Renal pelvis (tissue), 12 donors: ENCODE results near the gene DLAT. TPM values are rescaled to one million over a fixed set of nuclear protein-coding genes. Genes with fewer than 3 reads are reported as not detected.
"Not testable (repeated sequence)": the region's sequence is repeated elsewhere in the genome, so short reads cannot be mapped to it uniquely, and the experiment has no call there.

Source experiments
- DNase-seq: peaks from one replicate; pipeline ENCODE4 v3.0.0-alpha.2; 2013
- long read RNA-seq, 16 experiments: transcript quantifications; one replicate each; lab custom pipeline, GENCODE V29; 2026
- polyA plus RNA-seq, 3 donors: library from polyadenylated mRNA; unstranded; fragments of 120-200 nt; gene quantifications; one replicate each; pipeline ENCODE4 v1.2.1, GENCODE V29; 2013; ENCODE audit not compliant: insufficient read length in 3 of 3

The DLAT gene
- polyA plus RNA-seq: 10 to 100 TPM; 45.8 to 50.1 (median 48.3) TPM
- long read RNA-seq, donor 1, full-length matches to known transcripts: 8 of 13 reads
- long read RNA-seq, donor 1, partial matches to known transcripts: 5 of 13 reads
- long read RNA-seq, donor 1, other reads (novel, unspliced or antisense): 0 of 13 reads
- long read RNA-seq, donor 2, full-length matches to known transcripts: 12 of 19 reads
- long read RNA-seq, donor 2, partial matches to known transcripts: 7 of 19 reads
- long read RNA-seq, donor 2, other reads (novel, unspliced or antisense): 0 of 19 reads
- long read RNA-seq, donor 3, full-length matches to known transcripts: 6 of 6 reads
- long read RNA-seq, donor 3, partial matches to known transcripts: 0 of 6 reads
- long read RNA-seq, donor 3, other reads (novel, unspliced or antisense): 0 of 6 reads
- long read RNA-seq, donor 4, full-length matches to known transcripts: 13 of 24 reads
- long read RNA-seq, donor 4, partial matches to known transcripts: 11 of 24 reads
- long read RNA-seq, donor 4, other reads (novel, unspliced or antisense): 0 of 24 reads
- long read RNA-seq, donor 5, full-length matches to known transcripts: 1 of 1 reads
- long read RNA-seq, donor 5, partial matches to known transcripts: 0 of 1 reads
- long read RNA-seq, donor 5, other reads (novel, unspliced or antisense): 0 of 1 reads
- long read RNA-seq, donor 6, full-length matches to known transcripts: 6 of 22 reads
- long read RNA-seq, donor 6, partial matches to known transcripts: 16 of 22 reads
- long read RNA-seq, donor 6, other reads (novel, unspliced or antisense): 0 of 22 reads
- long read RNA-seq, donor 7, full-length matches to known transcripts: 11 of 16 reads
- long read RNA-seq, donor 7, partial matches to known transcripts: 5 of 16 reads
- long read RNA-seq, donor 7, other reads (novel, unspliced or antisense): 0 of 16 reads
- long read RNA-seq, donor 8, full-length matches to known transcripts: 3 of 3 reads
- long read RNA-seq, donor 8, partial matches to known transcripts: 0 of 3 reads
- long read RNA-seq, donor 8, other reads (novel, unspliced or antisense): 0 of 3 reads
- long read RNA-seq, donor 9, full-length matches to known transcripts: 10 of 15 reads
- long read RNA-seq, donor 9, partial matches to known transcripts: 5 of 15 reads
- long read RNA-seq, donor 9, other reads (novel, unspliced or antisense): 0 of 15 reads
- long read RNA-seq, donor 10, full-length matches to known transcripts: 10 of 26 reads
- long read RNA-seq, donor 10, partial matches to known transcripts: 16 of 26 reads
- long read RNA-seq, donor 10, other reads (novel, unspliced or antisense): 0 of 26 reads
- long read RNA-seq, donor 11, full-length matches to known transcripts: 6 of 6 reads
- long read RNA-seq, donor 11, partial matches to known transcripts: 0 of 6 reads
- long read RNA-seq, donor 11, other reads (novel, unspliced or antisense): 0 of 6 reads
- long read RNA-seq, donor 12, full-length matches to known transcripts: 17 of 17 reads
- long read RNA-seq, donor 12, partial matches to known transcripts: 0 of 17 reads
- long read RNA-seq, donor 12, other reads (novel, unspliced or antisense): 0 of 17 reads
- long read RNA-seq, donor 13, full-length matches to known transcripts: 3 of 3 reads
- long read RNA-seq, donor 13, partial matches to known transcripts: 0 of 3 reads
- long read RNA-seq, donor 13, other reads (novel, unspliced or antisense): 0 of 3 reads
- long read RNA-seq, donor 14: 0 reads
- long read RNA-seq, donor 15, full-length matches to known transcripts: 14 of 30 reads
- long read RNA-seq, donor 15, partial matches to known transcripts: 16 of 30 reads
- long read RNA-seq, donor 15, other reads (novel, unspliced or antisense): 0 of 30 reads
- long read RNA-seq, donor 16, full-length matches to known transcripts: 7 of 12 reads
- long read RNA-seq, donor 16, partial matches to known transcripts: 5 of 12 reads
- long read RNA-seq, donor 16, other reads (novel, unspliced or antisense): 0 of 12 reads

- peak; percentile 89 for DNase-seq
These were observed at the start of gene DLAT for GRCh38 chr11:112024773-112025678. Gene DLAT, plus strand, starts transcription at chr11:112025408. Its CDS starts 65 bp downstream, at chr11:112025473.

GRCh38 chr11:111976119-111976766, 49.0 kb upstream of the DLAT start:
- DNase-seq: no peak

GRCh38 chr11:111976767-111977145, 48.5 kb upstream of the DLAT start:
- no peak for DNase-seq

- no peak for DNase-seq
These were observed 47.8 kb upstream of the DLAT start for GRCh38 chr11:111977146-111978027.

- peak; percentile 66 for DNase-seq
These were observed 47.0 kb upstream of the DLAT start for GRCh38 chr11:111978028-111978771.

- no peak for DNase-seq
These were observed 45.1 kb upstream of the DLAT start for GRCh38 chr11:111980062-111980461.

- DNase-seq: no peak
These were observed 43.9 kb upstream of the DLAT start for GRCh38 chr11:111981270-111981669.

- peak; percentile 73 for DNase-seq
These were observed 43.2 kb upstream of the DLAT start for GRCh38 chr11:111982019-111982464.

- DNase-seq: no peak
These were observed 42.5 kb upstream of the DLAT start for GRCh38 chr11:111982541-111983186.

- peak; percentile 52 for DNase-seq
These were observed 41.8 kb upstream of the DLAT start for GRCh38 chr11:111983187-111983986.

- DNase-seq: no peak
These were observed 38.6 kb upstream of the DLAT start for GRCh38 chr11:111986589-111986988.

- DNase-seq: no peak
These were observed 34.8 kb upstream of the DLAT start for GRCh38 chr11:111990381-111990780.

GRCh38 chr11:111992206-111992855, 32.9 kb upstream of the DLAT start:
- no peak for DNase-seq

- DNase-seq: no peak
These were observed 29.1 kb upstream of the DLAT start for GRCh38 chr11:111996129-111996528.

- not testable (repeated sequence) for DNase-seq
These were observed 28.5 kb upstream of the DLAT start for GRCh38 chr11:111996669-111997068.
